ACC112 (cell line): ENCODE measurements around the gene SNORC.
A peak's percentile ranks its signal among the peaks of the same experiment; 100 is the strongest.

Experiments used
- H2AFZ ChIP-seq: fragments of 200-600 bp; sonication (generic); one replicate; pipeline ENCODE4 v1.6.0; 2017; ENCODE audit warnings: antibody characterized with exemption, low read length; ENCODE audit not compliant: unreplicated experiment
- H3K27ac ChIP-seq: fragments of 200-600 bp; sonication (generic); 2 replicates; pipeline ENCODE4 v1.5.1; 2014; ENCODE audit warnings: low read depth, mild to moderate bottlenecking, antibody characterized with exemption, low read length, moderate library complexity
- H3K27me3 ChIP-seq: fragments of 200-600 bp; sonication (generic); 2 replicates; pipeline ENCODE4 v1.6.1; 2014; ENCODE audit warnings: mild to moderate bottlenecking, antibody characterized with exemption, low read length, moderate library complexity, mixed read lengths; ENCODE audit not compliant: insufficient read depth
- H3K36me3 ChIP-seq: fragments of 200-600 bp; sonication (generic); 2 replicates; pipeline ENCODE4 v1.6.1; 2016; ENCODE audit warnings: mild to moderate bottlenecking, antibody characterized with exemption, low read length, moderate library complexity, mixed read lengths; ENCODE audit not compliant: insufficient read depth
- H3K4me1 ChIP-seq: fragments of 200-600 bp; sonication (generic); one replicate; pipeline ENCODE4 v1.6.1; 2016; ENCODE audit warnings: low read length, mixed read lengths; ENCODE audit not compliant: insufficient read depth, unreplicated experiment, control insufficient read depth
- H3K4me3 ChIP-seq: fragments of 200-600 bp; sonication (generic); 2 replicates; pipeline ENCODE4 v1.5.1; 2014; ENCODE audit warnings: mild to moderate bottlenecking, low read depth, low read length
- H3K79me2 ChIP-seq: fragments of 200-600 bp; sonication (generic); one replicate; pipeline ENCODE4 v1.6.0; 2016; ENCODE audit warnings: low read length; ENCODE audit not compliant: control insufficient read depth, unreplicated experiment, insufficient read depth

The SNORC gene

GRCh38 chr2:232908695-232909094 lies 38.6 kb downstream of the SNORC start:
- Histone ChIP-seq H3K4me1 (no peaks in the 10 kb centered on the region), H3K27ac (no peak overlapping the region), H3K4me3 (no peak overlapping the region), H3K79me2 (no peaks in the 10 kb centered on the region), H3K36me3 (no peaks in the 10 kb centered on the region), H2AFZ (no peak overlapping the region), H3K27me3 (no peaks in the 10 kb centered on the region)

DNA sequence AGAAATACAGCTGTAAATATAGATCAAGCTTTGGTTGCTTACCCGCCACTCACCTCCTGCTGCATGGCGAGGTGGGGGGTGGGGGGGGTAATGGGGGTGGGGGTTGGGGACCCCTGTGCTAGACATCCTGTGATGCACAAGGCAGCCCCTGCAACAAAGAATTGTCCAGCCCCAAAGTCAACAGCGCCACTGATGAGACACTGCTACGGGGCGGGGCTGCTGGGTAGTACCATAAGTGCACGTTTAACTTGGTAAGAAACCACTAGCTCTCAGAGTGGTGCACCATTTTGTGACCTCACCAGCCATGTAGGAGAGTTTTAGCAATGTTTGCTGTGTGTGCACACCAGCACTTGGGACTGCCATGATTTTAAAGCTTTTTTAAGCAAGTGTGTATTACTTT lies 40.3 kb downstream of the SNORC start:
- Histone ChIP-seq H2AFZ (no peak overlapping the region), H3K27ac (no peak overlapping the region), H3K27me3 (no peaks in the 10 kb centered on the region), H3K4me1 (no peaks in the 10 kb centered on the region), H3K36me3 (no peaks in the 10 kb centered on the region), H3K79me2 (no peaks in the 10 kb centered on the region), H3K4me3 (no peak overlapping the region)

DNA sequence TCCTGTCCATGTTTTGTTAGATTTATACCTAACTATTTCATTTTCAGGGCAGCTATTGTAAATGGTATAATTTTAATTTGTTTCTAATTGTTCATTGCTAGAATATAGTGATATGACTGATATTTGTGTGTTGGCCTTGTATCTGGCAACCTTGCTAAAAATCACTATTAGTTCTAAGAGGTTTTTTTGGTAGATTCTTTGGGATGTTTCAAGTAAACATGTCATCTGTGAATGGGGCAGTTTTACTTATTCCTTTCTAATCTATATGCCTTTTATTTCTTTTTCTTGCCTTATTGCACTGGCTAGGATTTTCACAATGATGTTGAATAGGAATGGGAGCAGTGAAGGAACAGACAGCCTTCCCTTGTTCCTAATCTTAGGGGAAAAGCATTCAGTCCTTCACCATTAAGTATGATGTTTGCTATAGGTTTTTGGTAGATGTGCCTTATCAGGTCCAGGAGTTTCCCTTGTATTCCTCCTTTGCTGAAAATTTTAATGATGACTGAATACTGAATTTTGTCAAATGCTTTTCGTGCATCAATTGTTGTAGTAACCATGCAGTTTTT lies 41.7 kb downstream of the SNORC start:
- Histone ChIP-seq H3K36me3 (no peaks in the 10 kb centered on the region), H3K27ac (no peak overlapping the region), H3K27me3 (no peaks in the 10 kb centered on the region), H2AFZ (no peak overlapping the region), H3K79me2 (no peaks in the 10 kb centered on the region), H3K4me3 (no peak overlapping the region), H3K4me1 (no peaks in the 10 kb centered on the region)

- H3K4me3 ChIP-seq: no peak overlapping the region
- H3K36me3 ChIP-seq: no peaks in the 10 kb centered on the region
- no peaks in the 10 kb centered on the region for H3K27me3 ChIP-seq
- no peaks in the 10 kb centered on the region for H3K4me1 ChIP-seq
- no peaks in the 10 kb centered on the region for H3K79me2 ChIP-seq
- H3K27ac ChIP-seq: no peak overlapping the region
- no peak overlapping the region for H2AFZ ChIP-seq
These were observed 43.8 kb downstream of the SNORC start for GRCh38 chr2:232913903-232914302.

DNA sequence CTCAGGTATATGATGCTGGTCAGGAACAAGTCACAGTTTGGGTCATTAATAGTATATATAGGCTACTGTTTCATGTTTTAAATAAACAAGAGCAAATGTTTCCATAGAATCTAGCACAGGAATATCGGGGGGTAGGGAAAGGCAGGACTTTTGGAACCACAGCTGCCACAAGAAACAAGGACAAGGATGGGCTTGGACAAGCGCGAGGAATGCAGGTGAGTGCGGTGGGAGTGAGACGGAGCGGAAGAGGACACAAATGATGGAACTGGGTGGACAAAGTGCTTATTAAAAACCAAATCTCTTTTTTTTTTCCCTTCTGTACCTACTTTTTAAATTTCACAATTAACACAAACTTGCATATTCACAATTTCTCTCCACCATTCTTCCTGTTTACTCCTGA lies 49.1 kb downstream of the SNORC start:
- Histone ChIP-seq H2AFZ (no peak overlapping the region), H3K79me2 (no peaks in the 10 kb centered on the region), H3K27me3 (peaks cover 12% of the 10 kb centered on the region), H3K4me1 (no peaks in the 10 kb centered on the region), H3K27ac (no peak overlapping the region), H3K4me3 (no peak overlapping the region), H3K36me3 (no peaks in the 10 kb centered on the region)

DNA sequence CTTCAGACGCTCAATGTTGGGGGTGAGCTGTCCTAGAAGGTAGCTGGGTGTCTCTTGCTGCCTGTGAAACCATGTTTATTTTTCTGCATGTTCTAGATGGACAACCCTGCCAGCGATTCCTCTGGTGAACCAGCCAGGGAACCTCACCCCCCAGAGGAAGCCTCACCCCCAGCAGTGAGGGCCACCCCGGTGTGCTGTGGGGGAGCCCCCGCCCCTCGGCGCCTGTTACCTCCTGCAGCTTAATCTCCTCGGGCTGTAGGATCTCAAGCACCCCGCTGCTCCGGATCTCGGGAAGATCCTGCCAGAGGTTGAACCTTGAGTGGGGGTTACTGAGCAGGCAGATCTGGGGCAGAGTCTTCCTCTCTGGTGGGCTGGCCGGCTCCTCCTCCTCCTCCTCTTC lies 50.0 kb downstream of the SNORC start:
- H3K27me3 ChIP-seq: peaks cover 17% of the 10 kb centered on the region

DNA sequence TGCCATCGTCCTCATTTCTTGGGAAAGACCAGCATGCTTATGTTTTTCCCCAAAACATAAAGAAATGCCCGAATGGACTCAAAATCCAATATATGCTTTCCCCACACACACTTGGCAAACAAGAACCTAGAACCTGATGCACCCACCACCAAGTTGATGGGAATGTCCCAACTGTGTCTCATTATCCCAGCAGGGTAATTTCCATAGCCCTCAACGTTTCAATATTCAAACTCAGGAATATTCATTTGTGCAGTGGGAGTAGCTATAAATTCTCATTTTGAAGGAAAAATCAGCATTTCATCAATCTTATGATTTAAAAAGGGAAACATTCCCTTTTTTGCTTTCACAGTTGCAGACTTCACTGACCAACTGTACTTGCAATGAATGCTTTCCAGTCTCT lies 50.7 kb downstream of the SNORC start:
- H3K4me1 ChIP-seq: no peaks in the 10 kb centered on the region
- peaks cover 22% of the 10 kb centered on the region for H3K27me3 ChIP-seq
- H3K4me3 ChIP-seq: no peak overlapping the region
- no peaks in the 10 kb centered on the region for H3K79me2 ChIP-seq
- no peak overlapping the region for H3K27ac ChIP-seq
- H3K36me3 ChIP-seq: no peaks in the 10 kb centered on the region
- no peak overlapping the region for H2AFZ ChIP-seq

More for the DNA sequence above, 50.0 kb downstream of the SNORC start:
- Histone ChIP-seq H3K27ac (no peak overlapping the region), H3K4me1 (no peaks in the 10 kb centered on the region), H3K4me3 (no peak overlapping the region), H3K36me3 (no peaks in the 10 kb centered on the region), H2AFZ (no peak overlapping the region), H3K79me2 (no peaks in the 10 kb centered on the region)

- Histone ChIP-seq H3K4me1 (no peaks in the 10 kb centered on the region), H3K27ac (no peak overlapping the region), H2AFZ (no peak overlapping the region), H3K27me3 (peaks cover 55% of the 10 kb centered on the region), H3K79me2 (no peaks in the 10 kb centered on the region), H3K36me3 (no peaks in the 10 kb centered on the region), H3K4me3 (no peak overlapping the region)
These were observed 54.4 kb downstream of the SNORC start for GRCh38 chr2:232924433-232924832.

GRCh38 chr2:232925153-232925820 lies 55.2 kb downstream of the SNORC start:
- no peak overlapping the region for H3K4me3 ChIP-seq
- no peaks in the 10 kb centered on the region for H3K36me3 ChIP-seq
- no peaks in the 10 kb centered on the region for H3K4me1 ChIP-seq
- peaks cover 56% of the 10 kb centered on the region for H3K27me3 ChIP-seq
- H3K27ac ChIP-seq: no peak overlapping the region
- no peaks in the 10 kb centered on the region for H3K79me2 ChIP-seq
- H2AFZ ChIP-seq: no peak overlapping the region

GRCh38 chr2:232925821-232926156 lies 55.7 kb downstream of the SNORC start:
- H3K27me3 ChIP-seq: peaks cover 57% of the 10 kb centered on the region
- no peaks in the 10 kb centered on the region for H3K79me2 ChIP-seq
- no peak overlapping the region for H3K27ac ChIP-seq
- no peaks in the 10 kb centered on the region for H3K4me1 ChIP-seq
- no peak overlapping the region for H2AFZ ChIP-seq
- no peaks in the 10 kb centered on the region for H3K36me3 ChIP-seq
- H3K4me3 ChIP-seq: no peak overlapping the region

DNA sequence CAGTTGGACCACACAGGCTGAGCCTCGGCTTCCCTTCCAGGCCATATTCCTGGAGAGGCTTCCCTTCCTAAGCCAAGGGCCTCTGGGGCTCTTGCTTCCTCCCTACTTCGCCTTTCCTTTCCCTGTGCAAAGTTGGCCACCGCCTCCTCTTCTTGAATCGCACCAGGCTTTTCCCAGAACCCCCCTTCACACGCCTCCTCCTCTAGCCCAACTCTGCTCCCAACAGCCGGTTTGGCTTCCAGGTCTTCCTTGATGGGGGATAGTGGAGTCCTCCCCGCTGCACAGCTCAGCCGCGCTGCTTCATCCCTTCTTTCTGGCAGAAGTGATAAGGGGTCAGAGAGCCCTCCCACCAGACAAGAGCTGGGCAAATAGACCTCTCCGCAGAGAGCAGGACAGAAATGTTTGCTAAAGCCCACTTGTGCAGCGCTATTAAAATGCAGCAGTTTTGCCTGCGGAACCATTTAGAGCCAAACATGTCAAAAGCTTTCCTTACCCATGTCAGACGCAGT lies 56.4 kb downstream of the SNORC start:
- Histone ChIP-seq H3K27me3 (peaks cover 56% of the 10 kb centered on the region), H2AFZ (no peak overlapping the region), H3K27ac (no peak overlapping the region), H3K4me1 (no peaks in the 10 kb centered on the region), H3K36me3 (no peaks in the 10 kb centered on the region), H3K79me2 (no peaks in the 10 kb centered on the region), H3K4me3 (peak overlapping the region; percentile 75)
